Smooth muscle cell (in vitro differentiated cells): ENCODE data around the gene CEP112. TPM values are rescaled to one million over a fixed set of nuclear protein-coding genes. Genes with fewer than 3 reads are reported as not detected.

Experiments
- DNase-seq: peaks from one replicate; lab custom pipeline; 2025; ENCODE audit not compliant: unreplicated experiment; lab: John Stamatoyannopoulos, UW
- H2AFZ ChIP-seq: fragments of 200-600 bp; sonication (generic); 2 replicates; pipeline ENCODE4 v1.6.0; 2016; ENCODE audit warnings: antibody characterized with exemption, low read depth, mild to moderate bottlenecking
- H3F3A ChIP-seq: fragments of 200-600 bp; sonication (generic); 2 replicates; pipeline ENCODE4 v1.6.0; 2017; ENCODE audit warnings: antibody characterized with exemption, low read depth
- H3K27ac ChIP-seq: fragments of 200-600 bp; sonication (generic); 2 replicates; pipeline ENCODE4 v1.5.1; 2016; ENCODE audit warnings: low read depth, mild to moderate bottlenecking
- H3K27me3 ChIP-seq: fragments of 200-600 bp; sonication (generic); 2 replicates; pipeline ENCODE4 v1.6.1; 2016; ENCODE audit warnings: low read depth, mild to moderate bottlenecking
- H3K36me3 ChIP-seq: fragments of 200-600 bp; sonication (generic); 2 replicates; pipeline ENCODE4 v1.5.1; 2016; ENCODE audit warnings: low read depth
- H3K4me1 ChIP-seq: fragments of 200-600 bp; sonication (generic); 2 replicates; pipeline ENCODE4 v1.5.1; 2016; ENCODE audit warnings: low read depth
- H3K4me2 ChIP-seq: fragments of 200-600 bp; sonication (generic); 2 replicates; pipeline ENCODE4 v1.6.0; 2016; ENCODE audit warnings: mild to moderate bottlenecking
- H3K4me3 ChIP-seq: fragments of 200-600 bp; sonication (generic); 2 replicates; pipeline ENCODE4 v1.5.1; 2016; ENCODE audit warnings: mild to moderate bottlenecking
- H3K79me2 ChIP-seq: fragments of 200-600 bp; sonication (generic); 2 replicates; pipeline ENCODE4 v1.6.0; 2016; ENCODE audit warnings: low read depth, mild to moderate bottlenecking
- H3K9ac ChIP-seq: fragments of 200-600 bp; sonication (generic); 2 replicates; pipeline ENCODE4 v1.6.0; 2016; ENCODE audit warnings: low read depth
- H3K9me3 ChIP-seq: fragments of 200-600 bp; sonication (generic); replicated peaks from 2 replicates; pipeline ENCODE4 v1.5.1; 2016; ENCODE audit warnings: low read depth
- H4K20me1 ChIP-seq: fragments of 200-600 bp; sonication (generic); 2 replicates; pipeline ENCODE4 v1.6.0; 2016; ENCODE audit warnings: low read depth
- CTCF ChIP-seq: fragments of 200-600 bp; sonication (generic); IDR thresholded peaks from 2 replicates; pipeline ENCODE4 v1.5.1; 2017; ENCODE audit warnings: borderline replicate concordance, mild to moderate bottlenecking, antibody characterized with exemption; ENCODE audit not compliant: insufficient read depth, poor library complexity, severe bottlenecking
- whole genome bisulfite sequencing: methylation state at CpG from one replicate; pipeline ENCODE4 v1.1.7; 2016; ENCODE audit warnings: low lambda C conversion rate; 5-methylcytosine and 5-hydroxymethylcytosine counted together
- polyA plus RNA-seq: library from polyadenylated mRNA; unstranded; fragments of >200 nt; fragmentation: Nextera tagmentation; extraction: Ambion mirVana; gene quantifications from 2 replicates; pipeline ENCODE4 v1.2.1, GENCODE V29; 2016
- total RNA-seq: library from RNA; depleted of rRNA; stranded (reverse); fragments of >200 nt; gene quantifications from 2 replicates; pipeline ENCODE4 v1.2.3, GENCODE V29; 2014

Gene CEP112
- total and polyA plus RNA-seq, 2 experiments from 2014 or later, result 8.3 to 9.9 TPM

- no peaks in the 10 kb centered on the region for H3K4me1 ChIP-seq
- no peaks in the 10 kb centered on the region for H3F3A ChIP-seq
- DNase-seq, result no peak
- no peak for TF ChIP-seq CTCF
- no peak overlapping the region for H2AFZ ChIP-seq
- H3K36me3 ChIP-seq, result peaks cover 12% of the 10 kb centered on the region
- H3K9me3 ChIP-seq, result no peaks in the 10 kb centered on the region
- H4K20me1 ChIP-seq, result no peaks in the 10 kb centered on the region
- no peak overlapping the region for H3K27ac ChIP-seq
- WGBS, result 96% methylated on average over 1 of the region's 1 CpG
- no peaks in the 10 kb centered on the region for H3K79me2 ChIP-seq
- H3K27me3 ChIP-seq, result no peaks in the 10 kb centered on the region
- H3K9ac ChIP-seq, result no peak overlapping the region
- no peak overlapping the region for H3K4me2 ChIP-seq
- H3K4me3 ChIP-seq, result no peak overlapping the region
Observed at GRCh38 chr17:66175892-66176291, 16.0 kb downstream of the CEP112 start.

DNA sequence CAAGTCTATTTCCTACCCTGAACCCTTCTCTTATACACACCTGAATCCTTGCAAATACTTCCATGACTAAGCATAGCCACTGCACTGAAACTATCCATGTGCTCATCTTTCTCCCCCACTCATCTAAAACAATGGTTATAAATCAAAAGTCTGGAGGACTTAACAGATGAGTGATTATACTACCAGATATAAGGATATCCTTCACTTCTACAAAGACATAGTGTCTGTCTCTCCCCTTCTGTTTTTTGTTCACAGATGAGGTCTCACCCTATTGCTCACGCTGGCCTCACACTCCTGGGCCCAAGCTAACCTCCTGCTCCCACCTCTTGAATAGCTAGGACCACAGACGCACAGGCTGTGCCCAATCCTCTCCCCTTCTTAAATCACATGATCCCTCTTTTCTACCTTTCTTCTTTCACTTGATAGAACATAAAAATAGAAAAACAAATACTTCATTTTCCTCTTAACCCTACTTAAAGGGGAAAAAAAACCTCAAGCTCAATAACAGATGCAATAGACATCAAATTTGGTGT lies 19.2 kb downstream of the CEP112 start:
- no peaks in the 10 kb centered on the region for H3K9me3 ChIP-seq
- H2AFZ ChIP-seq, result no peak overlapping the region
- H3K79me2 ChIP-seq, result no peaks in the 10 kb centered on the region
- no peak overlapping the region for H3K27ac ChIP-seq
- H3K4me3 ChIP-seq, result no peak overlapping the region
- peaks cover 6% of the 10 kb centered on the region for H3K36me3 ChIP-seq
- no peak for TF ChIP-seq CTCF
- H4K20me1 ChIP-seq, result no peaks in the 10 kb centered on the region
- no peak overlapping the region for H3K9ac ChIP-seq
- no peaks in the 10 kb centered on the region for H3K27me3 ChIP-seq
- H3K4me2 ChIP-seq, result no peak overlapping the region
- H3K4me1 ChIP-seq, result no peaks in the 10 kb centered on the region
- DNase-seq, result no peak
- no peaks in the 10 kb centered on the region for H3F3A ChIP-seq
- WGBS, result 69% methylated on average over 2 of the region's 2 CpGs

GRCh38 chr17:66172144-66172543 lies 19.8 kb downstream of the CEP112 start:
- Histone ChIP-seq H3K9me3 (no peaks in the 10 kb centered on the region), H2AFZ (no peak overlapping the region), H3K27me3 (no peaks in the 10 kb centered on the region), H3K4me3 (no peak overlapping the region), H3K9ac (no peak overlapping the region), H4K20me1 (no peaks in the 10 kb centered on the region), H3F3A (no peaks in the 10 kb centered on the region), H3K27ac (no peak overlapping the region), H3K4me1 (no peaks in the 10 kb centered on the region), H3K36me3 (peaks cover 6% of the 10 kb centered on the region), H3K79me2 (no peaks in the 10 kb centered on the region), H3K4me2 (no peak overlapping the region)
- TF ChIP-seq CTCF, result no peak
- 81% methylated on average over 5 of the region's 5 CpGs for WGBS
- no peak for DNase-seq

- WGBS, result 85% methylated on average over 3 of the region's 3 CpGs
- Histone ChIP-seq H3K27ac (no peak overlapping the region), H3K4me1 (no peaks in the 10 kb centered on the region), H3K9me3 (no peaks in the 10 kb centered on the region), H4K20me1 (no peaks in the 10 kb centered on the region), H3K9ac (no peak overlapping the region), H3K79me2 (no peaks in the 10 kb centered on the region), H3K36me3 (peaks cover 6% of the 10 kb centered on the region), H2AFZ (no peak overlapping the region), H3F3A (no peaks in the 10 kb centered on the region), H3K27me3 (no peaks in the 10 kb centered on the region), H3K4me2 (no peak overlapping the region), H3K4me3 (no peak overlapping the region)
- DNase-seq, result no peak
- no peak for TF ChIP-seq CTCF
Observed at GRCh38 chr17:66171692-66172091, 20.2 kb downstream of the CEP112 start.
